Measurements from ENCODE around the gene CDH4. TPM values are rescaled to one million over a fixed set of nuclear protein-coding genes. Genes with fewer than 3 reads are reported as not detected.

Gene CDH4
- total RNA-seq, 1 donor from 2014 or later: 3.2 TPM

- H3K9me3 ChIP-seq (ENCODE audit: insufficient read depth, low read depth, low read length): peaks cover under 1% of the 10 kb centered on the region
- no peak overlapping the region for H3K27ac Mint-ChIP-seq (ENCODE audit: unreplicated experiment)
- no peak for FAIRE-seq
- no peak for DNase-seq (ENCODE audit: low read depth)
- peaks cover 12% of the 10 kb centered on the region for H4K20me1 ChIP-seq (ENCODE audit: insufficient read depth, low read length)
- no peaks in the 10 kb centered on the region for H3K36me3 Mint-ChIP-seq (ENCODE audit: low read depth, unreplicated experiment)
- no peaks in the 10 kb centered on the region for H3K9me3 Mint-ChIP-seq (ENCODE audit: unreplicated experiment)
- H3K4me1 ChIP-seq (ENCODE audit: insufficient read depth, low read length): no peaks in the 10 kb centered on the region
- H2AFZ ChIP-seq (ENCODE audit: low read depth, low read length): no peak overlapping the region
- no peaks in the 10 kb centered on the region for H3K79me2 ChIP-seq (ENCODE audit: insufficient read depth, low read length)
- H3K4me2 ChIP-seq (ENCODE audit: low read length): no peak overlapping the region
- no peak overlapping the region for H3K9ac ChIP-seq (ENCODE audit: low read length)
- peaks cover 28% of the 10 kb centered on the region for H3K27me3 Mint-ChIP-seq (ENCODE audit: low read depth, unreplicated experiment)
- no peaks in the 10 kb centered on the region for H3K4me1 Mint-ChIP-seq (ENCODE audit: low read depth, unreplicated experiment)
- TF ChIP-seq CTCF (IDR thresholded peaks at IDR 0.05; ENCODE audit: insufficient read depth, low read depth, low read length) (no peak), EZH2 (IDR thresholded peaks at IDR 0.05; ENCODE audit: insufficient read depth, low read length) (no peak)
- no peaks in the 10 kb centered on the region for H3K27me3 ChIP-seq (ENCODE audit: insufficient read depth, low read length)
- H3K4me3 Mint-ChIP-seq (ENCODE audit: unreplicated experiment): no peak overlapping the region
- H3K36me3 ChIP-seq (ENCODE audit: insufficient read depth, low read length): no peaks in the 10 kb centered on the region
- no peak overlapping the region for H3K27ac ChIP-seq (ENCODE audit: low read depth, low read length)
- H3K4me3 ChIP-seq (ENCODE audit: insufficient read depth, low read depth, low read length): no peak overlapping the region
Observed at GRCh38 chr20:61419010-61419409, 166.9 kb downstream of the CDH4 start.

GRCh38 chr20:61419501-61419900, 167.4 kb downstream of the CDH4 start:
- no peak overlapping the region for H3K9ac ChIP-seq (ENCODE audit: low read length)
- H3K4me1 ChIP-seq (ENCODE audit: insufficient read depth, low read length): no peaks in the 10 kb centered on the region
- H3K9me3 ChIP-seq (ENCODE audit: insufficient read depth, low read depth, low read length): peaks cover 3% of the 10 kb centered on the region
- H2AFZ ChIP-seq (ENCODE audit: low read depth, low read length): no peak overlapping the region
- FAIRE-seq: no peak
- H3K27me3 Mint-ChIP-seq (ENCODE audit: low read depth, unreplicated experiment): peaks cover 28% of the 10 kb centered on the region
- DNase-seq (ENCODE audit: low read depth): no peak
- H3K36me3 Mint-ChIP-seq (ENCODE audit: low read depth, unreplicated experiment): no peaks in the 10 kb centered on the region
- no peak overlapping the region for H3K4me2 ChIP-seq (ENCODE audit: low read length)
- H3K27ac Mint-ChIP-seq (ENCODE audit: unreplicated experiment): no peak overlapping the region
- TF ChIP-seq EZH2 (IDR thresholded peaks at IDR 0.05; ENCODE audit: insufficient read depth, low read length) (no peak), CTCF (IDR thresholded peaks at IDR 0.05; ENCODE audit: insufficient read depth, low read depth, low read length) (no peak)
- no peaks in the 10 kb centered on the region for H3K36me3 ChIP-seq (ENCODE audit: insufficient read depth, low read length)
- H3K79me2 ChIP-seq (ENCODE audit: insufficient read depth, low read length): no peaks in the 10 kb centered on the region
- no peaks in the 10 kb centered on the region for H3K4me1 Mint-ChIP-seq (ENCODE audit: low read depth, unreplicated experiment)
- H3K4me3 Mint-ChIP-seq (ENCODE audit: unreplicated experiment): no peak overlapping the region
- no peak overlapping the region for H3K27ac ChIP-seq (ENCODE audit: low read depth, low read length)
- peaks cover 12% of the 10 kb centered on the region for H4K20me1 ChIP-seq (ENCODE audit: insufficient read depth, low read length)
- no peaks in the 10 kb centered on the region for H3K27me3 ChIP-seq (ENCODE audit: insufficient read depth, low read length)
- H3K4me3 ChIP-seq (ENCODE audit: insufficient read depth, low read depth, low read length): no peak overlapping the region
- H3K9me3 Mint-ChIP-seq (ENCODE audit: unreplicated experiment): no peaks in the 10 kb centered on the region

- Mint-ChIP-seq H3K4me3 (ENCODE audit: unreplicated experiment) (no peak overlapping the region), H3K4me1 (ENCODE audit: low read depth, unreplicated experiment) (no peaks in the 10 kb centered on the region), H3K27me3 (ENCODE audit: low read depth, unreplicated experiment) (peaks cover 28% of the 10 kb centered on the region), H3K27ac (ENCODE audit: unreplicated experiment) (no peak overlapping the region), H3K36me3 (ENCODE audit: low read depth, unreplicated experiment) (no peaks in the 10 kb centered on the region), H3K9me3 (ENCODE audit: unreplicated experiment) (no peaks in the 10 kb centered on the region)
- Histone ChIP-seq H3K9me3 (ENCODE audit: insufficient read depth, low read depth, low read length) (peaks cover 3% of the 10 kb centered on the region), H3K4me2 (ENCODE audit: low read length) (no peak overlapping the region), H3K27me3 (ENCODE audit: insufficient read depth, low read length) (no peaks in the 10 kb centered on the region), H3K36me3 (ENCODE audit: insufficient read depth, low read length) (no peaks in the 10 kb centered on the region), H4K20me1 (ENCODE audit: insufficient read depth, low read length) (peaks cover 12% of the 10 kb centered on the region), H2AFZ (ENCODE audit: low read depth, low read length) (no peak overlapping the region), H3K79me2 (ENCODE audit: insufficient read depth, low read length) (no peaks in the 10 kb centered on the region), H3K4me3 (ENCODE audit: insufficient read depth, low read depth, low read length) (no peak overlapping the region), H3K4me1 (ENCODE audit: insufficient read depth, low read length) (no peaks in the 10 kb centered on the region), H3K27ac (ENCODE audit: low read depth, low read length) (no peak overlapping the region), H3K9ac (ENCODE audit: low read length) (no peak overlapping the region)
- TF ChIP-seq EZH2 (IDR thresholded peaks at IDR 0.05; ENCODE audit: insufficient read depth, low read length) (no peak), CTCF (IDR thresholded peaks at IDR 0.05; ENCODE audit: insufficient read depth, low read depth, low read length) (no peak)
- FAIRE-seq: no peak
- no peak for DNase-seq (ENCODE audit: low read depth)
Observed at GRCh38 chr20:61420056-61420455, 168.0 kb downstream of the CDH4 start.

Data from astrocyte (in vitro differentiated cells and primary cell).